Colonic mucosa (tissue), 4 donors: ENCODE data around the gene REEP3. TPM values are rescaled to one million over a fixed set of nuclear protein-coding genes. Genes with fewer than 3 reads are reported as not detected.

Source experiments
- DNase-seq: peaks from one replicate; pipeline ENCODE4 v3.0.0-alpha.2; 2020
- H3K27ac ChIP-seq: fragments of 200-600 bp; one replicate; pipeline ENCODE4 v1.8.0; 2021
- H3K27me3 ChIP-seq: fragments of 200-600 bp; one replicate; pipeline ENCODE4 v1.8.0; 2021
- H3K36me3 ChIP-seq: fragments of 200-600 bp; one replicate; pipeline ENCODE4 v1.8.0; 2021
- H3K4me1 ChIP-seq: fragments of 200-600 bp; one replicate; pipeline ENCODE4 v1.8.0; 2021; ENCODE audit warnings: mild to moderate bottlenecking
- H3K4me3 ChIP-seq: fragments of 200-600 bp; one replicate; pipeline ENCODE4 v1.8.0; 2021
- H3K9ac ChIP-seq, 2 donors: one replicate each; pipeline ENCODE4 v1.7.0; 2013; ENCODE audit warnings: control low read depth in 2 of 2, low read depth in 2 of 2, low read length in 2 of 2
- H3K9me3 ChIP-seq: fragments of 200-600 bp; one replicate; pipeline ENCODE4 v1.8.0; 2021
- intact Hi-C: fragments of 100-400 bp; cut with DNase I; formaldehyde crosslinking; loops from one replicate; pipeline ENCODE4 v1.14.1; 2022
- total RNA-seq, 2 donors: library from RNA; stranded (reverse); fragmentation: NEBNext Ultra II Directional in 1 of 2; extraction: Animal tissue kit (Norgen Biotek cat#: 25700) in 1 of 2; gene quantifications; one replicate each; pipeline ENCODE4 v1.2.1, GENCODE V29; 2021
- TF ChIP-seq, protein P1 (sequence below): fragments of 200-600 bp; IDR thresholded peaks from one replicate; pipeline ENCODE4 v1.8.0; 2022; ENCODE audit warnings: antibody characterized with exemption, mild to moderate bottlenecking
- donor health status: healthy.
- donor health status: DM: no; HTN: no; CAD: no.
- donor health status: DM: no; HTN: no; CAD: no.

REEP3 gene
- total RNA-seq, 2 donors from 2014 or later: 33.1 to 66.0 TPM

DNA sequence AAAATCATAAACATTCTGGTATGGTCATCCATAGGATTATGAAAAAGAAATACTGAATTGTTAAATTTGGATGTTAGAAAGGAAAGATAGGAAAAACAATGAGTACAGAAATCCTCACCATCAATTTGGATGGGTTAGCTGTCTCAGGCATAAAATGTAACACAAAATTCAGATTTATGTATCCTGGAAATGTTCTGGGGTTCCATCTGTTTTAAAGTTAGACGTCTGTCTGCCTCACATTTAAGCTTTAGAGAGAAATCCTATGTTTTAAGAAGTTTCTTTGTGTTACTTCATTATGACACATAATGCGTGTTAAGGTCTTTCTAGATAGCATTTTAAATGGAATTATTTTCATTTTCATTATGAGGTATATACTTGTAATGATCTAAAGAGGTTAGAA, 103.5 kb downstream of the REEP3 start:
- TF ChIP-seq, protein P1, sequence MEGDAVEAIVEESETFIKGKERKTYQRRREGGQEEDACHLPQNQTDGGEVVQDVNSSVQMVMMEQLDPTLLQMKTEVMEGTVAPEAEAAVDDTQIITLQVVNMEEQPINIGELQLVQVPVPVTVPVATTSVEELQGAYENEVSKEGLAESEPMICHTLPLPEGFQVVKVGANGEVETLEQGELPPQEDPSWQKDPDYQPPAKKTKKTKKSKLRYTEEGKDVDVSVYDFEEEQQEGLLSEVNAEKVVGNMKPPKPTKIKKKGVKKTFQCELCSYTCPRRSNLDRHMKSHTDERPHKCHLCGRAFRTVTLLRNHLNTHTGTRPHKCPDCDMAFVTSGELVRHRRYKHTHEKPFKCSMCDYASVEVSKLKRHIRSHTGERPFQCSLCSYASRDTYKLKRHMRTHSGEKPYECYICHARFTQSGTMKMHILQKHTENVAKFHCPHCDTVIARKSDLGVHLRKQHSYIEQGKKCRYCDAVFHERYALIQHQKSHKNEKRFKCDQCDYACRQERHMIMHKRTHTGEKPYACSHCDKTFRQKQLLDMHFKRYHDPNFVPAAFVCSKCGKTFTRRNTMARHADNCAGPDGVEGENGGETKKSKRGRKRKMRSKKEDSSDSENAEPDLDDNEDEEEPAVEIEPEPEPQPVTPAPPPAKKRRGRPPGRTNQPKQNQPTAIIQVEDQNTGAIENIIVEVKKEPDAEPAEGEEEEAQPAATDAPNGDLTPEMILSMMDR: no peak
- DNase-seq: no peak
- H3K4me3 ChIP-seq: no peak overlapping the region
- H3K9ac ChIP-seq: no peak overlapping the region
- intact Hi-C loops: loop anchor here (5.0 kb wide), 2 partner anchors 102 to 457 kb away; partner anchors contain the start of gene REEP3
- H3K27ac ChIP-seq: no peak overlapping the region
- H3K27me3 ChIP-seq: no peaks in the 10 kb centered on the region
- H3K4me1 ChIP-seq: no peaks in the 10 kb centered on the region
- no peaks in the 10 kb centered on the region for H3K9me3 ChIP-seq
- H3K36me3 ChIP-seq: no peaks in the 10 kb centered on the region

DNA sequence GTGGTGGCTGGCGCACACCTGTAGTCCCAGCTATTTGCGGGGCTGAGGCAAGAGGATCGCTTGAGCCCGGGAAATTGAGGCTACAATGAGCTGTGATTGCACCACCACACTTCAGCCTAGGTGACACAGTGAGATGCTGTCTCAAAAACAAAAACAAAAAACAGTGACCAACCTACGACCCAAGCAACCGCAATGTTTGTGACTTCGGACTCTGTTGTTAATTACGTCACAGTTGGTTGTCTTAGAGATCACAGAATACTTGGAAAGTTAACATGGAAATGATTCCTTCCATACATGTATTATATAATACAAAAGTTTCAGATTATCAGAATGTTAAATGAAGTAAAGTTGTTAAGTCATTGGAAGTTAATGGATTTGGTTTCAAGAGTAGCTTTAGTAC, 106.2 kb downstream of the REEP3 start:
- Histone ChIP-seq H3K4me3 (no peak overlapping the region), H3K27ac (no peak overlapping the region), H3K27me3 (no peaks in the 10 kb centered on the region), H3K9ac (no peak overlapping the region), H3K4me1 (no peaks in the 10 kb centered on the region), H3K36me3 (no peaks in the 10 kb centered on the region), H3K9me3 (no peaks in the 10 kb centered on the region)
- DNase-seq: no peak
- intact Hi-C loops: loop anchor here (5.0 kb wide), 2 partner anchors 105 to 460 kb away; partner anchors contain the start of gene REEP3
- TF ChIP-seq, protein P1: no peak

DNA sequence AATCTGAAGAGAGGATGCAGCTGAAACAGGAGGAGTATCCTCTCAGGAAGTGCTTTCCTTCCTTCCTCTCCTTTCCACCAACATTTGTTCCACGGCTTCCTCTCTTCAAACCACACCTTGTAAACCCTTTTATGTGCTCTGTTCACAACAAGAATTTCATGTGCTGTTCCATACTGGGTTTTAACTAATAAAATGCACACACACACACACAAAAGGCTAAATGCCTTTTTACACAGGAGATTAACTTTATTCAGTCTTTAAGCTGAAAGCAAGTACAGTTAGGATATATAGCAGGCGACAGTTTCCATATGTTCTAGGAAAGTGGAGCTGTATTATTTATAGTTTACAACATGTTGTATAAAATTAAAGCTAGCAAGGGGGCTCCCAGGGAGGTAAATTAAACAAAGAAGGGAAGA, 106.7 kb downstream of the REEP3 start:
- DNase-seq: no peak
- Histone ChIP-seq H3K4me3 (no peak overlapping the region), H3K36me3 (no peaks in the 10 kb centered on the region), H3K4me1 (no peaks in the 10 kb centered on the region), H3K27me3 (no peaks in the 10 kb centered on the region), H3K9me3 (no peaks in the 10 kb centered on the region), H3K9ac (peak overlapping the region in 1 of 2 donors; percentile 4), H3K27ac (peak overlapping the region; percentile 97)
- intact Hi-C loops: loop anchor here (5.0 kb wide), 2 partner anchors 106 to 461 kb away; partner anchors contain the start of gene REEP3
- TF ChIP-seq, protein P1: no peak

DNA sequence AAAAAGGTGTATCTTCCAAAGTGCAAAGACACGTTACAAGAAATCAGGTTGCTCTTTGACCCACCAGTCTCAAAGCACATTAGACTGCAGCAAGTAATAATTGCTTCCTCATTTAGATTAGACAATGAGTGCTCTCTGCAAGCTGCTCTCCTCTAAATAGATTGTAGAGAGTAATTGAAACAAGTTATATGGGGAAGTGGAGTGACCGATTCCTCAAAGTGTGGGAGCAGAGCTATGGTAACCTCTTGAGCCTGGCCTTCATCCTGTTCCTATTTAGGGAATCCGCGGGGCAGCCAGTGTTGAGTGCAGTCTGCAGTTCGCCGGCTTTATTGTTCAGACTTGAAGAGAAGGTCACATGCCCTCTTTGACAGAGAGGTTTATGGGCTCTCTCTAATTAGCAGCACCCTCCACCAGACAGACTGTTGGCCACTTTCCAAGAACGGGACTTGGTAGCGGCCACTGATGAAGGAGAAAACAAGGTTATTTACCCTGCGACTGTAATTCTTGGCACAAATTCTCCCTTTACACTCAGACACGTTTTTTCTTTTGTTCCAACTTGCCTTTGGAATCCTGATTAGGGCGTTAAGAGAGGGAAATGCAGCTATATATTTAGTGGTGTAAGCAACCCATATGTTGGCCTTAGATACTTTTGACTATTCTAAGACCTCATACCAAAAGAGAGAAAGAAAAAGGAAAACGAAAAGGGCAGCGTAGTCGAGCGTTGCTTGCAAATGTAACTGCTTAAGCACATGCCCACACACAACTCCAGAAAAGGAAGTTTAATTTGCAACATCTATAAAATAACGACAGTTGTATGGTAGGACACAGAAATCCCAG, 107.5 kb downstream of the REEP3 start:
- Histone ChIP-seq H3K9me3 (no peaks in the 10 kb centered on the region), H3K27me3 (no peaks in the 10 kb centered on the region), H3K27ac (peak overlapping the region; percentile 97), H3K36me3 (no peaks in the 10 kb centered on the region), H3K4me3 (peak overlapping the region; percentile 53), H3K9ac (peak overlapping the region; percentile 45 to 84), H3K4me1 (no peaks in the 10 kb centered on the region)
- TF ChIP-seq, protein P1: no peak
- intact Hi-C loops: loop anchor here (5.0 kb wide), 2 partner anchors 106 to 461 kb away; partner anchors contain the start of gene REEP3
- peak; percentile 72 for DNase-seq

DNA sequence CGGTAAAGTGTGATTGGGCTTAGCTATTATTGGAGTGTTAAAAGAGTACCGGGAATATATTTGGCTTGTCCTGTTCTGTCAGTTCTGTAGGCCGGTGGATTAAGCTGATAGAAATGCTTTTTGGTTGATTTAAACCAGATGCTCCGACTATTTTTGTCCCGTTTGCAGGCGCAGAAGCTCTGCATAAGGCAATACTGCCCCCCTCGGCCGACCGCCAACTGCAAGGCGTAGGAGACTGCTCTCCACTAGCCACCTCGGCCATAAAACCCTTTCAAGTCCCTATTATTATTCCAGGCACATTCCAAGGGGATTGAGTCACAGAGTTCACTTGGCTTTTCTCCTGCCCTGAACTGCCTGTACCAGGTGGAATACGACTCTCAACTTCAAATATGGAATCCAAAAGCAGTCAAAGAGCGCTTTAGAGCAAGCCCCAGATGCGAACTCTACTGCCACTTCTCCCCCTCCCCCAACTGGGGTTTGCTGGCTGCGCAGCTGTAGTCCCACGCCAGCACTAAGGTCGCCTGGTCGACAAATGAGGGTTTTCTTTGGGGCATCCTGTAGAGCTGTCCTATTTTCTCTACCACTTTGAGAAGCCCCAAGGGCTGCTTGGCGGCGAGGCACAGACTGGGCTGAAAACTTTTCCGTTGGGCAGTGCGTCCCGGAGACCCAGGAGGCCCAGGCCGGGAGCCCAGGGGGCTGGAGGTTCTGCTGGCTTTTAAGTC, 108.3 kb downstream of the REEP3 start:
- intact Hi-C loops: loop anchor here (5.0 to 10.0 kb wide), 4 partner anchors 88 to 462 kb away; partner anchors contain the start of gene REEP3
- TF ChIP-seq, protein P1: peak; percentile 72
- H3K4me3 ChIP-seq: peak overlapping the region; percentile 53

More for the DNA sequence above, 108.3 kb downstream of the REEP3 start:
- Histone ChIP-seq H3K9ac (peak overlapping the region; percentile 72 to 84), H3K4me1 (no peaks in the 10 kb centered on the region), H3K9me3 (no peaks in the 10 kb centered on the region), H3K36me3 (no peaks in the 10 kb centered on the region), H3K27me3 (no peaks in the 10 kb centered on the region), H3K27ac (peak overlapping the region; percentile 97)
- DNase-seq: peak; percentile 96
